Endothelial cell of umbilical vein (primary cell): ENCODE measurements around the gene PDX1.

Experiments used
- EZH2 ChIP-seq: IDR thresholded peaks from 2 replicates; pipeline ENCODE4 v1.6.1; 2012; ENCODE audit warnings: borderline replicate concordance, low read depth, mild to moderate bottlenecking, moderate library complexity, low read length, inconsistent platforms; ENCODE audit not compliant: severe bottlenecking
- GATA2 ChIP-seq: IDR thresholded peaks from 2 replicates; pipeline ENCODE4 v1.7.0; 2011; ENCODE audit warnings: low read depth, mild to moderate bottlenecking, moderate library complexity, mixed read lengths, low read length; ENCODE audit not compliant: insufficient read length, insufficient read depth
- JUN ChIP-seq: IDR thresholded peaks from 2 replicates; pipeline ENCODE4 v1.6.1; 2011; ENCODE audit warnings: borderline replicate concordance, low read depth; ENCODE audit not compliant: insufficient read length, insufficient read depth
- MYC ChIP-seq: IDR thresholded peaks from one replicate; pipeline ENCODE4 v1.6.1; 2011; ENCODE audit warnings: mild to moderate bottlenecking, low read depth, low read length
- POLR2A ChIP-seq: IDR thresholded peaks from 2 replicates; pipeline ENCODE4 v1.6.1; 2012; ENCODE audit warnings: low read depth, mild to moderate bottlenecking, control low read depth, low read length
- POLR2AphosphoS5 ChIP-seq: IDR thresholded peaks from 2 replicates; pipeline ENCODE4 v1.6.1; 2012; ENCODE audit warnings: low read depth, mild to moderate bottlenecking, control low read depth, low read length, moderate library complexity; ENCODE audit not compliant: insufficient read depth
- TF ChIP-seq, protein P1 (sequence below), 2 donors: IDR thresholded peaks; 1 replicate in 1 of 2; 2 replicates in 1 of 2; pipeline ENCODE4 v1.5.1; 2011; ENCODE audit warnings: low read length in 2 of 2, mild to moderate bottlenecking in 2 of 2, moderate library complexity in 2 of 2, control low read depth in 1 of 2, inconsistent platforms in 1 of 2, low read depth in 1 of 2; ENCODE audit not compliant: insufficient read depth in 1 of 2; ENCODE audit errors: extremely low read depth in 1 of 2
- TF ChIP-seq, protein P2 (sequence below): IDR thresholded peaks from 2 replicates; pipeline ENCODE4 v1.6.1; 2011; ENCODE audit not compliant: insufficient read depth, insufficient read length

DNA sequence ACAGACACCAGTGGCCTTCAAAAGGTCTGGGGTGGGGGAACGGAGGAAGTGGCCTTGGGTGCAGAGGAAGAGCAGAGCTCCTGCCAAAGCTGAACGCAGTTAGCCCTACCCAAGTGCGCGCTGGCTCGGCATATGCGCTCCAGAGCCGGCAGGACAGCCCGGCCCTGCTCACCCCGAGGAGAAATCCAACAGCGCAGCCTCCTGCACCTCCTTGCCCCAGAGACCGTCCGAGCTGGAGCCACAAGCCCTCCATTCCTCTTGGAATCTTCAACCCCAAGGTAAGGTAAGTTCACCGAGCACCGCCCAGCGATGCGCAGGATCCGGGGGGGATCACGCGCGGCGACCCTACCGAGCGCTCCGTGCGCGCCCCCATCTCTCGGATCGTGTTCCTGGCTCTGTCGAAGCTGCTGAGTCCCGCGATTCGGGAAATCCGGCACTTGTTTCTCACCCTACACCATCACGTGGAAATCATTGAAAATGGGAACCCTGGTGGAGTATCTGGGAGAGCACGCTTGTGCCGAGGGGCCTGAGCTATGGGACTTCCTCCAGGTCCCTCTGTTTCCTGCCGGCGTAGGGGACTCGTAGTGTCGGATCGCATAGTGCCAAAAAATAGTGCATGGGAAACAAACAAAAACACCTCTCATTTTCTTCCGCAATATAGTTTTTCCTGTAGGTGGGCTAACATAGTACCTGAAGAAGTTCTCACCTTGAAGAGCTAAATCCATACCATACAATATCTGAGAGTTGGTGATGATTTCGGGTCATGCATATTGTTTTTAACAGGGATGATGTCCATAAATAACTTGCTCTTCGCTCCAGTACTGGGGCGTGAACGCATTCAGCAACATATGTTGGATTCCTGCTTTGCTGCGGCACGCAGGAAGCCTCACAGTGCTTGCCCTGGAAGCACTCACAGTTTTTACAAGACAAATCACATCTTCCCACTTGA, 9.3 kb downstream of the PDX1 start:
- no peak for TF ChIP-seq POLR2A
- TF ChIP-seq, protein P1, sequence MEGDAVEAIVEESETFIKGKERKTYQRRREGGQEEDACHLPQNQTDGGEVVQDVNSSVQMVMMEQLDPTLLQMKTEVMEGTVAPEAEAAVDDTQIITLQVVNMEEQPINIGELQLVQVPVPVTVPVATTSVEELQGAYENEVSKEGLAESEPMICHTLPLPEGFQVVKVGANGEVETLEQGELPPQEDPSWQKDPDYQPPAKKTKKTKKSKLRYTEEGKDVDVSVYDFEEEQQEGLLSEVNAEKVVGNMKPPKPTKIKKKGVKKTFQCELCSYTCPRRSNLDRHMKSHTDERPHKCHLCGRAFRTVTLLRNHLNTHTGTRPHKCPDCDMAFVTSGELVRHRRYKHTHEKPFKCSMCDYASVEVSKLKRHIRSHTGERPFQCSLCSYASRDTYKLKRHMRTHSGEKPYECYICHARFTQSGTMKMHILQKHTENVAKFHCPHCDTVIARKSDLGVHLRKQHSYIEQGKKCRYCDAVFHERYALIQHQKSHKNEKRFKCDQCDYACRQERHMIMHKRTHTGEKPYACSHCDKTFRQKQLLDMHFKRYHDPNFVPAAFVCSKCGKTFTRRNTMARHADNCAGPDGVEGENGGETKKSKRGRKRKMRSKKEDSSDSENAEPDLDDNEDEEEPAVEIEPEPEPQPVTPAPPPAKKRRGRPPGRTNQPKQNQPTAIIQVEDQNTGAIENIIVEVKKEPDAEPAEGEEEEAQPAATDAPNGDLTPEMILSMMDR (IDR thresholded peaks at IDR 0.05; ENCODE audit: extremely low read depth in 1 of 2, insufficient read depth in 1 of 2, low read depth in 1 of 2, low read length in 2 of 2): no peak
- TF ChIP-seq, protein P2, sequence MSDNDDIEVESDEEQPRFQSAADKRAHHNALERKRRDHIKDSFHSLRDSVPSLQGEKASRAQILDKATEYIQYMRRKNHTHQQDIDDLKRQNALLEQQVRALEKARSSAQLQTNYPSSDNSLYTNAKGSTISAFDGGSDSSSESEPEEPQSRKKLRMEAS: no peak
- peak; percentile 56 for TF ChIP-seq EZH2
- no peak for TF ChIP-seq JUN
- no peak for TF ChIP-seq GATA2
- TF ChIP-seq POLR2AphosphoS5: no peak
- TF ChIP-seq MYC: no peak
